Vagina (tissue), 2 donors: Measurements from ENCODE around the gene TMPRSS5.

Experiments
- CTCF ChIP-seq, 3 experiments: fragments of 450-650 bp in 2 of 3; fragments of 200-600 bp in 1 of 3; sonication (generic) in 1 of 3; IDR thresholded peaks; one replicate each; pipeline ENCODE4 v1.5.1; 2017 to 2019; ENCODE audit warnings: antibody characterized with exemption in 3 of 3, mild to moderate bottlenecking in 2 of 3, moderate library complexity in 2 of 3
- POLR2A ChIP-seq, 2 donors: fragments of 450-650 bp; IDR thresholded peaks; one replicate each; pipeline ENCODE4 v1.6.1; 2017; ENCODE audit warnings: antibody characterized with exemption in 2 of 2, mild to moderate bottlenecking in 2 of 2, moderate library complexity in 2 of 2

GRCh38 chr11:113728814-113729213 lies 22.7 kb upstream of the TMPRSS5 start:
- no peak for TF ChIP-seq CTCF (IDR thresholded peaks at IDR 0.05)
- TF ChIP-seq POLR2A (IDR thresholded peaks at IDR 0.05): no peak
